HepG2 (cell line): ENCODE data around the gene FAM170B. TPM values are rescaled to one million over a fixed set of nuclear protein-coding genes. Genes with fewer than 3 reads are reported as not detected.

ENCODE experiments used
- ATAC-seq: fragments of 200-7000 bp; cut with Tn5 transposase; 3 replicates; pipeline ENCODE4 v1.9.1; 2020; ENCODE audit warnings: mild to moderate bottlenecking, moderate library complexity
- BruUV-seq: library from RNA; stranded (reverse); fragments of 400-500 nt; replicated peaks from 2 replicates; lab custom pipeline; 2021; lab: Mats Ljungman, UMichigan
- CTCF ChIA-PET: fragments of 300-600 bp; formaldehyde crosslinking; extraction: SDS; loops from one replicate; lab custom pipeline; 2021; ENCODE audit warnings: low total read pairs, inconsistent platforms, low intra/inter-chr PET ratio; lab: Yijun Ruan, JAX
- POLR2A ChIA-PET: fragments of 350-600 bp; sonication (Branson Sonifier 250); formaldehyde crosslinking; loops from one replicate; lab custom pipeline; 2020; ENCODE audit warnings: antibody characterized with exemption, inconsistent platforms; lab: Yijun Ruan, JAX
- DNase-seq: peaks from one replicate; pipeline ENCODE4 v3.0.0-alpha.2; 2015; ENCODE audit warnings: low spot score
- FAIRE-seq: peaks from 3 replicates; lab custom pipeline; 2011; peaks lifted over from hg19 to GRCh38; lab: Jason Lieb, UNC
- H2AFZ ChIP-seq: one replicate; pipeline ENCODE4 v1.6.1; 2011; ENCODE audit warnings: low read length, inconsistent platforms
- H3K27ac ChIP-seq: fragments of 300-600 bp; 3 replicates; pipeline ENCODE4 v1.8.0; 2011; ENCODE audit warnings: mixed run types, mild to moderate bottlenecking, mixed read lengths, low read length, inconsistent platforms; ENCODE audit not compliant: insufficient read depth; ENCODE audit errors: extremely low read length
- H3K27me3 ChIP-seq, 2 experiments: fragments of 200-600 bp in 1 of 2; 2 replicates in 1 of 2; 3 replicates in 1 of 2; pipeline versions ENCODE4 v1.6.0 to v1.8.0; 2011; ENCODE audit warnings: low read length in 2 of 2, mild to moderate bottlenecking in 2 of 2, moderate library complexity in 2 of 2, inconsistent platforms in 1 of 2; ENCODE audit not compliant: insufficient read depth in 2 of 2, control insufficient read depth in 1 of 2
- H3K36me3 ChIP-seq, 2 experiments: fragments of 200-600 bp in 1 of 2; replicated peaks in 1 of 2; 2 replicates in 1 of 2; 3 replicates in 1 of 2; pipeline versions ENCODE4 v1.5.1 to v1.8.0; 2011; ENCODE audit warnings: low read length in 2 of 2, inconsistent platforms in 1 of 2; ENCODE audit not compliant: insufficient read depth in 2 of 2, control insufficient read depth in 1 of 2
- H3K4me1 ChIP-seq: 2 replicates; pipeline ENCODE4 v1.5.1; 2012; ENCODE audit warnings: low read length, inconsistent platforms; ENCODE audit not compliant: insufficient read depth
- H3K4me2 ChIP-seq: 2 replicates; pipeline ENCODE4 v1.6.0; 2011; ENCODE audit warnings: low read depth, low read length, inconsistent platforms
- H3K4me3 ChIP-seq, 3 experiments: fragments of 200-600 bp in 1 of 3; sonication (generic), shearing (Covaris generic) in 1 of 3; replicated peaks in 1 of 3; 2 replicates each; pipeline ENCODE4 v1.5.1; 2011 to 2016; ENCODE audit warnings: low read length in 3 of 3, inconsistent platforms in 2 of 3, low read depth in 2 of 3, mild to moderate bottlenecking in 2 of 3, control low read depth in 1 of 3, mixed read lengths in 1 of 3; ENCODE audit not compliant: insufficient read depth in 1 of 3
- H3K79me2 ChIP-seq: one replicate; pipeline ENCODE4 v1.6.1; 2011; ENCODE audit warnings: low read length, inconsistent platforms; ENCODE audit not compliant: insufficient read depth
- H3K9ac ChIP-seq: 2 replicates; pipeline ENCODE4 v1.6.0; 2011; ENCODE audit warnings: mild to moderate bottlenecking, low read depth, low read length, inconsistent platforms; ENCODE audit not compliant: insufficient read depth
- H3K9me3 ChIP-seq: 2 replicates; pipeline ENCODE4 v1.5.1; 2012; ENCODE audit warnings: mild to moderate bottlenecking, low read length
- H4K20me1 ChIP-seq: 2 replicates; pipeline ENCODE4 v1.6.0; 2011; ENCODE audit warnings: inconsistent platforms, mild to moderate bottlenecking, low read length, moderate library complexity; ENCODE audit not compliant: insufficient read depth
- BHLHE40 ChIP-seq: IDR thresholded peaks from 2 replicates; pipeline ENCODE4 v1.6.1; 2011; ENCODE audit warnings: low read length, improper control_type of control experiment
- CENPX ChIP-seq: sonication (generic); formaldehyde crosslinking; IDR thresholded peaks from 2 replicates; pipeline ENCODE4 v1.9.0; 2021; ENCODE audit warnings: mild to moderate bottlenecking, missing genetic modification reagents, moderate library complexity
- CSRNP1 ChIP-seq: sonication (generic); formaldehyde crosslinking; IDR thresholded peaks from 2 replicates; pipeline ENCODE4 v1.8.1; 2023; ENCODE audit warnings: mild to moderate bottlenecking, missing genetic modification reagents
- HDAC6 ChIP-seq: fragments of 200-600 bp; sonication (generic); IDR thresholded peaks from 2 replicates; pipeline ENCODE4 v1.7.0; 2017; ENCODE audit warnings: mild to moderate bottlenecking, antibody characterized with exemption, low read length, low read depth
- ISX ChIP-seq: sonication (generic); formaldehyde crosslinking; conservative IDR thresholded peaks from 2 replicates; pipeline ENCODE4 v1.5.0; 2020; ENCODE audit warnings: missing genetic modification reagents
- KLF16 ChIP-seq, 2 experiments: sonication (generic) in 1 of 2; formaldehyde crosslinking in 1 of 2; IDR thresholded peaks; 2 replicates each; pipeline versions ENCODE4 v1.6.1 to v1.8.0; 2016 to 2023; ENCODE audit warnings: missing genetic modification reagents in 2 of 2, missing compliant biosample characterization in 1 of 2
- MATR3 ChIP-seq: sonication (generic); formaldehyde crosslinking; IDR thresholded peaks from 2 replicates; pipeline ENCODE4 v1.4.0; 2020; ENCODE audit warnings: missing genetic modification reagents
- NCOA1 ChIP-seq: sonication (generic); formaldehyde crosslinking; IDR thresholded peaks from 2 replicates; pipeline ENCODE4 v1.9.0; 2021; ENCODE audit warnings: missing genetic modification reagents
- ZNF501 ChIP-seq: sonication (generic); formaldehyde crosslinking; IDR thresholded peaks from 2 replicates; pipeline ENCODE4 v1.5.1; 2020; ENCODE audit warnings: mild to moderate bottlenecking, moderate library complexity, missing genetic modification reagents
- ZNF761 ChIP-seq: sonication (generic); formaldehyde crosslinking; conservative IDR thresholded peaks from 2 replicates; pipeline ENCODE4 v1.4.0; 2020; ENCODE audit warnings: mild to moderate bottlenecking, missing genetic modification reagents
- WGBS: methylation state at CpG from one replicate; pipeline ENCODE4 v1.1.6; 2017; ENCODE audit warnings: low lambda C conversion rate; 5-methylcytosine and 5-hydroxymethylcytosine counted together
- in situ Hi-C: cut with HindIII; loops from 2 replicates; pipeline ENCODE4 v1.10.0; 2017; ENCODE audit warnings: low pct_unique_long_range_greater_than_20kb; ENCODE audit not compliant: extremely low pct_ligation_motif_present
- intact Hi-C: fragments of 100-400 bp; cut with micrococcal nuclease; formaldehyde crosslinking; loops from one replicate; pipeline ENCODE4 v1.10.0; 2022; ENCODE audit not compliant: unreplicated experiment
- polyA plus RNA-seq, 8 experiments: library from polyadenylated mRNA; depleted of rRNA in 3 of 8; stranded (reverse) in 7 of 8; unstranded in 1 of 8; fragments of >200 nt; fragmentation: Illumina TruSeq in 4 of 8; extraction: Trizol in 4 of 8; gene quantifications; 2 replicates each; pipeline versions ENCODE4 v1.2.1 to v1.2.3, GENCODE V29; 2011 to 2016; ENCODE audit warnings: low read depth in 4 of 8, missing spikeins in 1 of 8, mixed read lengths in 1 of 8; ENCODE audit not compliant: insufficient read depth in 1 of 8
- total RNA-seq, 5 experiments: library from RNA; depleted of rRNA; stranded (reverse); fragments of >200 nt; fragmentation: Illumina TruSeq; extraction: Trizol; gene quantifications; 2 replicates each; pipeline ENCODE4 v1.2.3, GENCODE V29; 2016; ENCODE audit warnings: low read depth in 1 of 5
- TF ChIP-seq, protein P1 (sequence below): fragments of 450-650 bp; IDR thresholded peaks from 2 replicates; pipeline ENCODE4 v1.6.1; 2016

The FAM170B gene
- total and polyA plus RNA-seq, 2 of the 13 experiments (the other 11 are each of a cell fraction or from before 2014, with no cell fraction given), result not detected

- FAIRE-seq, result no peak
- H3K79me2 ChIP-seq, result no peaks in the 10 kb centered on the region
- no peak overlapping the region for H3K4me3 ChIP-seq
- CTCF ChIA-PET, result no interaction called here
- WGBS, result 7% methylated on average over 3 of the region's 3 CpGs
- no peaks in the 10 kb centered on the region for H3K4me1 ChIP-seq
- POLR2A ChIA-PET, result no interaction called here
- BruUV-seq, result no TSS peak
- H3K9ac ChIP-seq, result no peak overlapping the region
- intact Hi-C loops (no loop called here), in situ Hi-C loops (no loop called here)
- H3K27ac ChIP-seq, result no peak overlapping the region
- no peaks in the 10 kb centered on the region for H3K36me3 ChIP-seq
- H3K9me3 ChIP-seq, result no peaks in the 10 kb centered on the region
- ATAC-seq, result no peak
- H2AFZ ChIP-seq, result no peak overlapping the region
- H4K20me1 ChIP-seq, result no peaks in the 10 kb centered on the region
- peaks cover 2 to 8% of the 10 kb centered on the region in 2 experiments; a peak in 2 of 5 replicates for H3K27me3 ChIP-seq
- DNase-seq, result no peak
- H3K4me2 ChIP-seq, result no peak overlapping the region
- TF ChIP-seq, protein P1, sequence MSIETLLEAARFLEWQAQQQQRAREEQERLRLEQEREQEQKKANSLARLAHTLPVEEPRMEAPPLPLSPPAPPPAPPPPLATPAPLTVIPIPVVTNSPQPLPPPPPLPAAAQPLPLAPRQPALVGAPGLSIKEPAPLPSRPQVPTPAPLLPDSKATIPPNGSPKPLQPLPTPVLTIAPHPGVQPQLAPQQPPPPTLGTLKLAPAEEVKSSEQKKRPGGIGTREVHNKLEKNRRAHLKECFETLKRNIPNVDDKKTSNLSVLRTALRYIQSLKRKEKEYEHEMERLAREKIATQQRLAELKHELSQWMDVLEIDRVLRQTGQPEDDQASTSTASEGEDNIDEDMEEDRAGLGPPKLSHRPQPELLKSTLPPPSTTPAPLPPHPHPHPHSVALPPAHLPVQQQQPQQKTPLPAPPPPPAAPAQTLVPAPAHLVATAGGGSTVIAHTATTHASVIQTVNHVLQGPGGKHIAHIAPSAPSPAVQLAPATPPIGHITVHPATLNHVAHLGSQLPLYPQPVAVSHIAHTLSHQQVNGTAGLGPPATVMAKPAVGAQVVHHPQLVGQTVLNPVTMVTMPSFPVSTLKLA, result peak; percentile 86
- TF ChIP-seq ZNF761 (CRISPR knock-in tag), result no peak
- no peak for TF ChIP-seq ZNF501 (CRISPR knock-in tag)
- no peak for TF ChIP-seq BHLHE40
- no peak for TF ChIP-seq HDAC6
- TF ChIP-seq KLF16 (CRISPR knock-in tag; IDR thresholded peaks at IDR 0.05), result no peak
- TF ChIP-seq, all 625 proteins: peak for 1
These were observed 21.7 kb downstream of the FAM170B start for GRCh38 chr10:49112098-49112497.

GRCh38 chr10:49111320-49111698 lies 22.5 kb downstream of the FAM170B start:
- no peak for FAIRE-seq
- H3K4me1 ChIP-seq, result no peaks in the 10 kb centered on the region
- no peaks in the 10 kb centered on the region for H3K9me3 ChIP-seq
- no peak overlapping the region for H3K9ac ChIP-seq
- no peaks in the 10 kb centered on the region for H4K20me1 ChIP-seq
- 16% methylated on average over 6 of the region's 8 CpGs for WGBS
- no peak for ATAC-seq
- in situ Hi-C loops (no loop called here), intact Hi-C loops (no loop called here)
- no peak for TF ChIP-seq NCOA1
- TF ChIP-seq MATR3 (CRISPR knock-in tag), result no peak
- TF ChIP-seq CENPX (CRISPR knock-in tag), result no peak
- TF ChIP-seq CSRNP1 (CRISPR knock-in tag), result no peak
- TF ChIP-seq ISX (CRISPR knock-in tag), result no peak
- no peaks in the 10 kb centered on the region for H3K79me2 ChIP-seq
- ChIA-PET POLR2A (no interaction called here), CTCF (no interaction called here)
- BruUV-seq, result no TSS peak
- H3K4me2 ChIP-seq, result no peak overlapping the region
- no peak overlapping the region for H3K4me3 ChIP-seq
- DNase-seq, result no peak
- no peaks in the 10 kb centered on the region for H3K36me3 ChIP-seq
- no peak overlapping the region for H2AFZ ChIP-seq
- peaks cover 2 to 8% of the 10 kb centered on the region in 2 experiments; a peak in 2 of 5 replicates for H3K27me3 ChIP-seq
- no peak overlapping the region for H3K27ac ChIP-seq
